Body of pancreas (tissue), 4 donors: ENCODE measurements around the gene IGF2BP3.

Experiments
- POLR2A ChIP-seq, 3 donors: fragments of 450-650 bp; IDR thresholded peaks; one replicate each; pipeline ENCODE4 v1.6.1; 2016; ENCODE audit warnings: antibody characterized with exemption in 3 of 3, mild to moderate bottlenecking in 2 of 3
- TF ChIP-seq, protein P1 (sequence below), 7 experiments: fragments of 450-650 bp in 4 of 7; fragments of 200-600 bp in 3 of 7; sonication (generic) in 3 of 7; IDR thresholded peaks; one replicate each; pipeline ENCODE4 v1.5.1; 2016 to 2019; ENCODE audit warnings: antibody characterized with exemption in 7 of 7

DNA sequence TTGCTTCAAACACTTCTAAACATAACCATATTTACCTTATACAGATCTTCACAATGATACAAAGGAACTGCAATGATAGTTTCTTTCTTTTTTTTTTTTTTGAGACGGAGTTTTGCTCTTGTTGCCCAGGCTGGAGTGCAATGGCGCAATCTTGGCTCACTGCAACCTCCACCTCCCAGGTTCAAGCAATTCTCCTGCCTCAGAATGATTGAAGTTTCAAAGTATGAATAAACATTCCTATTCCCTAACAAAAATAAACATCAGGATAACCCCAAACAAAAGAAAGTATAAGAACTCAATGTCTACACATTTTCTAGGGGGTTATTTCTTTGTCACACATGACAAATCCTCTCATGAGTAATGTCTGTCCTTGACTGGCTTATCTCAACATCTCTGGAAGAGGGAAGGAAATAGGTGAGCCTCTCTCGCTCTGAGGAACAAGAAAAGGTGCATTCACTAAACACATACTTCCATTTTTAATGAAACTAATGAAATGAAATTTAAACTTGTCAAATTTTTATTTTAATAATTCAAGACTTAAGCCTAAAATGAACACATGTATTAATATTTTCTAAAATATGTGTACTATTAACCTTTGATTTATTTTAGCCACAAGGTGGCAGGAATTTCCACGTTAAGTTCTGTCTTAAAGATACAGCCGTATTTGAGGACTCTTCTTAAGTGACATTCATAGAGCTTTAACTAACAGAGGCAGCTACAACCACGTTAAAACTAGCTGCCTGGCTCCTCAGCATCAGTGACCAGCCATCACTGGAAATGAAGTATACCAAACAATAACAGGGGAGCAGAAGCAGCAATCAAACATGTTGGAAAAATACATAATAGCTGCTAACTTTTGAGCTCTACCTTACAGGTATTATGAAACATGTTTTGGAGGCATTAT, 112.8 kb downstream of the IGF2BP3 start:
- TF ChIP-seq POLR2A (IDR thresholded peaks at IDR 0.05): no peak
- TF ChIP-seq, protein P1, sequence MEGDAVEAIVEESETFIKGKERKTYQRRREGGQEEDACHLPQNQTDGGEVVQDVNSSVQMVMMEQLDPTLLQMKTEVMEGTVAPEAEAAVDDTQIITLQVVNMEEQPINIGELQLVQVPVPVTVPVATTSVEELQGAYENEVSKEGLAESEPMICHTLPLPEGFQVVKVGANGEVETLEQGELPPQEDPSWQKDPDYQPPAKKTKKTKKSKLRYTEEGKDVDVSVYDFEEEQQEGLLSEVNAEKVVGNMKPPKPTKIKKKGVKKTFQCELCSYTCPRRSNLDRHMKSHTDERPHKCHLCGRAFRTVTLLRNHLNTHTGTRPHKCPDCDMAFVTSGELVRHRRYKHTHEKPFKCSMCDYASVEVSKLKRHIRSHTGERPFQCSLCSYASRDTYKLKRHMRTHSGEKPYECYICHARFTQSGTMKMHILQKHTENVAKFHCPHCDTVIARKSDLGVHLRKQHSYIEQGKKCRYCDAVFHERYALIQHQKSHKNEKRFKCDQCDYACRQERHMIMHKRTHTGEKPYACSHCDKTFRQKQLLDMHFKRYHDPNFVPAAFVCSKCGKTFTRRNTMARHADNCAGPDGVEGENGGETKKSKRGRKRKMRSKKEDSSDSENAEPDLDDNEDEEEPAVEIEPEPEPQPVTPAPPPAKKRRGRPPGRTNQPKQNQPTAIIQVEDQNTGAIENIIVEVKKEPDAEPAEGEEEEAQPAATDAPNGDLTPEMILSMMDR (IDR thresholded peaks at IDR 0.05): peak in 6 of 7 experiments; percentile 28 to 53 (median 50)
